Measurements from ENCODE around the gene GNAL.

Gene GNAL

DNA sequence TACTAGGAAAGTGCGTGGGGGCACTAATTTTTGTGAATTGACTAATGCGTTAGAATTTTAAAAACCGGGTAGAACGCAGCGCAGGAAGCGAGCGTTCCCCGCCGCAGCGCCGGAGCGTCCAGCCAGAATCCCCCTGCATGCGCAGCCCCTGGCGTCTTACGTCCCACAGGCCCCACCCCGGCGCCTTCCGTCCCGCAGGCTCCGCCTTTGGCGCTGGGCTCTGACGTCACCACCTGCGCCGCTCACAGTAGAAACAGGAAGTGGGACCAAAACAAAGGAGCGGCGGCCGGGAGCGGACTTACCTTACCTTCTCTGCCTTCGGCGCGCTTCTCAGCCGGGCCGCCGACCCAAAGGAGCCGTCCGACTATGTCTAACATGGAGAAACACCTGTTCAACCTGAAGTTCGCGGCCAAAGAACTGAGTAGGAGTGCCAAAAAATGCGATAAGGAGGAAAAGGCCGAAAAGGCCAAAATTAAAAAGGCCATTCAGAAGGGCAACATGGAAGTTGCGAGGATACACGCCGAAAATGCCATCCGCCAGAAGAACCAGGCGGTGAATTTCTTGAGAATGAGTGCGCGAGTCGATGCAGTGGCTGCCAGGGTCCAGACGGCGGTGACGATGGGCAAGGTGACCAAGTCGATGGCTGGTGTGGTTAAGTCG, 162.2 kb downstream of the GNAL start, which contains the start of gene CHMP1B (continued):
- TF ChIP-seq ZFHX2 (tag by site-specific recombination; conservative IDR thresholded peaks at IDR 0.05) (no peak), ZNF302 (tag by site-specific recombination; IDR thresholded peaks at IDR 0.05; ENCODE audit: low read depth) (no peak), ZNF426 (tag by site-specific recombination; IDR thresholded peaks at IDR 0.05) (no peak), GFI1B (tag by site-specific recombination; IDR thresholded peaks at IDR 0.05) (peak; percentile 34; the same call in 1 of the 2 replicates), ZBTB7A (tag by site-specific recombination; IDR thresholded peaks at IDR 0.05; ENCODE audit: low read depth) (no peak), ZNF140 (tag by site-specific recombination; IDR thresholded peaks at IDR 0.05) (no peak), ZNF843 (tag by site-specific recombination; IDR thresholded peaks at IDR 0.05) (0 out of 2 replicates have a peak, but pooled peaks have one; percentile 17), ZBTB17 (tag by site-specific recombination; IDR thresholded peaks at IDR 0.05) (no peak), ZNF248 (tag by site-specific recombination; IDR thresholded peaks at IDR 0.05) (no peak), ZNF701 (tag by site-specific recombination; IDR thresholded peaks at IDR 0.05) (no peak), ZNF169 (tag by site-specific recombination; IDR thresholded peaks at IDR 0.05) (no peak), ZNF19 (tag by site-specific recombination; IDR thresholded peaks at IDR 0.05; ENCODE audit: low read depth) (no peak), PRDM10 (tag by site-specific recombination; IDR thresholded peaks at IDR 0.05) (peak; percentile 89), ZNF560 (tag by site-specific recombination; IDR thresholded peaks at IDR 0.05; ENCODE audit: borderline replicate concordance) (no peak), ZNF600 (tag by site-specific recombination; IDR thresholded peaks at IDR 0.05) (no peak), PATZ1 (tag by site-specific recombination; IDR thresholded peaks at IDR 0.05) (peak; percentile 69), ZNF280C (tag by site-specific recombination; IDR thresholded peaks at IDR 0.05) (no peak), ZNF423 (tag by site-specific recombination; IDR thresholded peaks at IDR 0.05) (no peak), ZNF792 (tag by site-specific recombination; IDR thresholded peaks at IDR 0.05) (no peak), ZFP69B (tag by site-specific recombination; IDR thresholded peaks at IDR 0.05) (no peak), ZNF157 (tag by site-specific recombination; IDR thresholded peaks at IDR 0.05) (no peak), ZNF660 (tag by site-specific recombination; IDR thresholded peaks at IDR 0.05) (peak; percentile 44; the same call in 1 of the 2 replicates), ZNF747 (tag by site-specific recombination; IDR thresholded peaks at IDR 0.05) (no peak)
- TF ChIP-seq, protein P1, sequence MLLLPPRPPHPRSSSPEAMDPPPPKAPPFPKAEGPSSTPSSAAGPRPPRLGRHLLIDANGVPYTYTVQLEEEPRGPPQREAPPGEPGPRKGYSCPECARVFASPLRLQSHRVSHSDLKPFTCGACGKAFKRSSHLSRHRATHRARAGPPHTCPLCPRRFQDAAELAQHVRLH (tag by site-specific recombination; IDR thresholded peaks at IDR 0.05), result peak; percentile 43; the same call in 1 of the 2 replicates
- TF ChIP-seq, protein P2, sequence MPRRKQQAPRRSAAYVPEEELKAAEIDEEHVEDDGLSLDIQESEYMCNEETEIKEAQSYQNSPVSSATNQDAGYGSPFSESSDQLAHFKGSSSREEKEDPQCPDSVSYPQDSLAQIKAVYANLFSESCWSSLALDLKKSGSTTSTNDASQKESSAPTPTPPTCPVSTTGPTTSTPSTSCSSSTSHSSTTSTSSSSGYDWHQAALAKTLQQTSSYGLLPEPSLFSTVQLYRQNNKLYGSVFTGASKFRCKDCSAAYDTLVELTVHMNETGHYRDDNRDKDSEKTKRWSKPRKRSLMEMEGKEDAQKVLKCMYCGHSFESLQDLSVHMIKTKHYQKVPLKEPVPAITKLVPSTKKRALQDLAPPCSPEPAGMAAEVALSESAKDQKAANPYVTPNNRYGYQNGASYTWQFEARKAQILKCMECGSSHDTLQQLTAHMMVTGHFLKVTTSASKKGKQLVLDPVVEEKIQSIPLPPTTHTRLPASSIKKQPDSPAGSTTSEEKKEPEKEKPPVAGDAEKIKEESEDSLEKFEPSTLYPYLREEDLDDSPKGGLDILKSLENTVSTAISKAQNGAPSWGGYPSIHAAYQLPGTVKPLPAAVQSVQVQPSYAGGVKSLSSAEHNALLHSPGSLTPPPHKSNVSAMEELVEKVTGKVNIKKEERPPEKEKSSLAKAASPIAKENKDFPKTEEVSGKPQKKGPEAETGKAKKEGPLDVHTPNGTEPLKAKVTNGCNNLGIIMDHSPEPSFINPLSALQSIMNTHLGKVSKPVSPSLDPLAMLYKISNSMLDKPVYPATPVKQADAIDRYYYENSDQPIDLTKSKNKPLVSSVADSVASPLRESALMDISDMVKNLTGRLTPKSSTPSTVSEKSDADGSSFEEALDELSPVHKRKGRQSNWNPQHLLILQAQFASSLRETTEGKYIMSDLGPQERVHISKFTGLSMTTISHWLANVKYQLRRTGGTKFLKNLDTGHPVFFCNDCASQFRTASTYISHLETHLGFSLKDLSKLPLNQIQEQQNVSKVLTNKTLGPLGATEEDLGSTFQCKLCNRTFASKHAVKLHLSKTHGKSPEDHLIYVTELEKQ (tag by site-specific recombination; IDR thresholded peaks at IDR 0.05; ENCODE audit: borderline replicate concordance), result no peak
- TF ChIP-seq, protein P3, sequence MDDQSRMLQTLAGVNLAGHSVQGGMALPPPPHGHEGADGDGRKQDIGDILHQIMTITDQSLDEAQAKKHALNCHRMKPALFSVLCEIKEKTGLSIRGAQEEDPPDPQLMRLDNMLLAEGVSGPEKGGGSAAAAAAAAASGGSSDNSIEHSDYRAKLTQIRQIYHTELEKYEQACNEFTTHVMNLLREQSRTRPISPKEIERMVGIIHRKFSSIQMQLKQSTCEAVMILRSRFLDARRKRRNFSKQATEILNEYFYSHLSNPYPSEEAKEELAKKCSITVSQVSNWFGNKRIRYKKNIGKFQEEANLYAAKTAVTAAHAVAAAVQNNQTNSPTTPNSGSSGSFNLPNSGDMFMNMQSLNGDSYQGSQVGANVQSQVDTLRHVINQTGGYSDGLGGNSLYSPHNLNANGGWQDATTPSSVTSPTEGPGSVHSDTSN (CRISPR knock-in tag; IDR thresholded peaks at IDR 0.05), result peak; percentile 70; the same call in 1 of the 2 replicates

Data from HEK293 (cell line).